ENCODE data around the gene SPAG7. TPM values are rescaled to one million over a fixed set of nuclear protein-coding genes. Genes with fewer than 3 reads are reported as not detected.

The SPAG7 gene
- total RNA-seq, 2 donors from 2014 or later: 140 to 158 TPM

Other genes starting within 250 kb of the SPAG7 start
- 10 to 100 TPM in 1 of 2 donors, 1 to 10 TPM in 1; 9.9 to 14.0 TPM for gene MED11, start 236.4 kb downstream of the SPAG7 start, total RNA-seq
- gene ZMYND15, start 228.0 kb downstream of the SPAG7 start, total RNA-seq: under 1 TPM in 1 of 2 donors, not detected in 1; 0.17 TPM
- gene CXCL16, start 227.9 kb downstream of the SPAG7 start, total RNA-seq: 1 to 10 TPM; 2.2 to 4.3 TPM
- not detected for gene TM4SF5, start 195.9 kb downstream of the SPAG7 start, total RNA-seq
- 1 to 10 TPM in 1 of 2 donors, under 1 TPM in 1; 0.46 to 1.1 TPM for gene VMO1, start 181.5 kb downstream of the SPAG7 start, total RNA-seq
- gene GLTPD2, start 178.9 kb downstream of the SPAG7 start, total RNA-seq: not detected
- 10 to 100 TPM; 56.3 to 68.7 TPM for gene PSMB6, start 171.7 kb downstream of the SPAG7 start, total RNA-seq
- gene PLD2, start 160.7 kb downstream of the SPAG7 start, total RNA-seq: 10 to 100 TPM; 27.5 to 50.9 TPM
- gene MINK1, start 134.5 kb downstream of the SPAG7 start, total RNA-seq: 10 to 100 TPM; 74.4 to 82.7 TPM
- gene C17orf107, start 68.3 kb downstream of the SPAG7 start, total RNA-seq: 1 to 10 TPM; 3.4 to 4.7 TPM
- under 1 TPM; 0.60 to 0.89 TPM for gene CHRNE, start 64.7 kb downstream of the SPAG7 start, total RNA-seq
- under 1 TPM in 1 of 2 donors, not detected in 1; 0.26 TPM for gene GP1BA, start 35.5 kb downstream of the SPAG7 start, total RNA-seq
- gene SLC25A11, start 27.8 kb downstream of the SPAG7 start, total RNA-seq: 10 to 100 TPM; 40.4 to 43.8 TPM
- gene RNF167, start 27.5 kb downstream of the SPAG7 start, total RNA-seq: 100 to 1,000 TPM; 176 to 201 TPM
- 1,000 to 10,000 TPM; 1,225 to 1,232 TPM for gene PFN1, start 19.3 kb downstream of the SPAG7 start, total RNA-seq
- gene ENO3, start 16.7 kb downstream of the SPAG7 start, total RNA-seq: 100 to 1,000 TPM in 1 of 2 donors, 10 to 100 TPM in 1; 90.0 to 102 TPM
- 100 to 1,000 TPM; 206 to 207 TPM for gene CAMTA2, start 19.9 kb upstream of the SPAG7 start, total RNA-seq
- under 1 TPM in 1 of 2 donors, not detected in 1; 0.60 TPM for gene INCA1, start 29.7 kb upstream of the SPAG7 start, total RNA-seq
- gene KIF1C, start 30.1 kb upstream of the SPAG7 start, total RNA-seq: 10 to 100 TPM; 38.3 to 41.3 TPM
- gene SLC52A1, start 67.6 kb upstream of the SPAG7 start, total RNA-seq: under 1 TPM; 0.23 to 0.46 TPM
- 1 to 10 TPM; 3.1 to 3.6 TPM for gene ZFP3, start 110.7 kb upstream of the SPAG7 start, total RNA-seq
- 10 to 100 TPM; 10.4 to 15.7 TPM for gene ZNF232, start 144.1 kb upstream of the SPAG7 start, total RNA-seq
- gene USP6, start 148.2 kb upstream of the SPAG7 start, total RNA-seq: under 1 TPM; 0.02 to 0.19 TPM
- 1 to 10 TPM; 5.3 to 7.8 TPM for gene ZNF594, start 224.1 kb upstream of the SPAG7 start, total RNA-seq

Measured in activated T-cell treated with anti-CD3 and anti-CD28 coated beads, Interleukin-2, amount 50 U/mL, for 72 hours (primary cell).